Colonic mucosa (tissue), 4 donors: ENCODE data around the gene MRPL28. TPM values are rescaled to one million over a fixed set of nuclear protein-coding genes. Genes with fewer than 3 reads are reported as not detected.
"Not testable (repeated sequence)": the region's sequence is repeated elsewhere in the genome, so short reads cannot be mapped to it uniquely, and the experiment has no call there.

Experiments
- DNase-seq: peaks from one replicate; pipeline ENCODE4 v3.0.0-alpha.2; 2020
- H3K27ac ChIP-seq: fragments of 200-600 bp; one replicate; pipeline ENCODE4 v1.8.0; 2021
- H3K27me3 ChIP-seq: fragments of 200-600 bp; one replicate; pipeline ENCODE4 v1.8.0; 2021
- H3K36me3 ChIP-seq: fragments of 200-600 bp; one replicate; pipeline ENCODE4 v1.8.0; 2021
- H3K4me1 ChIP-seq: fragments of 200-600 bp; one replicate; pipeline ENCODE4 v1.8.0; 2021; ENCODE audit warnings: mild to moderate bottlenecking
- H3K4me3 ChIP-seq: fragments of 200-600 bp; one replicate; pipeline ENCODE4 v1.8.0; 2021
- H3K9ac ChIP-seq, 2 donors: one replicate each; pipeline ENCODE4 v1.7.0; 2013; ENCODE audit warnings: control low read depth in 2 of 2, low read depth in 2 of 2, low read length in 2 of 2
- H3K9me3 ChIP-seq: fragments of 200-600 bp; one replicate; pipeline ENCODE4 v1.8.0; 2021
- intact Hi-C: fragments of 100-400 bp; cut with DNase I; formaldehyde crosslinking; loops from one replicate; pipeline ENCODE4 v1.14.1; 2022
- total RNA-seq, 2 donors: library from RNA; stranded (reverse); fragmentation: NEBNext Ultra II Directional in 1 of 2; extraction: Animal tissue kit (Norgen Biotek cat#: 25700) in 1 of 2; gene quantifications; one replicate each; pipeline ENCODE4 v1.2.1, GENCODE V29; 2021
- TF ChIP-seq, protein P1 (sequence below): fragments of 200-600 bp; IDR thresholded peaks from one replicate; pipeline ENCODE4 v1.8.0; 2022; ENCODE audit warnings: antibody characterized with exemption, mild to moderate bottlenecking
- donor health status: healthy.
- donor health status: DM: no; HTN: no; CAD: no.
- donor health status: DM: no; HTN: no; CAD: no.

The MRPL28 gene
- total RNA-seq, 2 donors from 2014 or later = 59.4 to 75.4 TPM

DNA sequence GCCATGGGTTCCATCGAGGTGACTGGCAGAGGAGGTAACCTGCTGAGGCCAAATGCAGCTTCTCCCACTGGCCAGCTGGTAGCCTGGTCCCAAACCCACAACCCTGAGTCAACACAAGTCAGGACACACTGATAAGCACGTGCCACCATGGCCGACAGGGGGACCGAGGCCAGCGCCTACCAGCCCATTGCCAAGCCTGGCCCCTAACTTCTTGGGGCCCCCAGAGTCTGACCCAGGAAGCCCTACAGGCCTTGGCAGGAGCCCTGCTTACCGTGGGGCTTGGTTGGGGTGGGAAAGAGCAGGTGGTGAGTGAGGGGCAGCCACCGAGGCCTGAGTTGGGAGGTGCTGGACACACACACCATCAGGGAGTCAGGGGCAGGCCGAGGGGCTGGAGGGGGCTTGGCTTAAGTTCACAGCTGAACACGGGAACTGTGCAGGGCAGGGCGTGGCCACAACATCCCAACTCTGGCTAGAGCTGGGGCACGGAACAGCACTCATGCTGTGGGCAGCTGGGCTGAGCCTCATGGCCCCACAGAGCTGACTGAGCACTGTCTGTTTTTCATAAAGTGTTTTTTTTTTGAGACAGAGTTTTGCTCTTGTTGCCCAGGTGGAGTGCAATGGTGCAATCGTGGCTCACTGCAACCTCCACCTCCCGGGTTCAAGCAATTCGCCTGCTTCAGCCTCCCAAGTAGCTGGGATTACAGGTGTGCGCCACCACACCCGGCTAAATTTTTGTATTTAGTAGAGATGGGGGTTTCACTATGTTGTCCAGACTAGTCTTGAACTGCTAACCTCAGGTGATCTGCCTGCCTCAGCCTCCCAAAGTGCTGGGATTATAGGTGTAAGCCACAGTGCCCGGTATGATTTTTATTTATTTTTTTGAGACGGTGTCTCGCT is 5.5 kb downstream of the MRPL28 start:
- no peak overlapping the region for H3K27ac ChIP-seq

DNA sequence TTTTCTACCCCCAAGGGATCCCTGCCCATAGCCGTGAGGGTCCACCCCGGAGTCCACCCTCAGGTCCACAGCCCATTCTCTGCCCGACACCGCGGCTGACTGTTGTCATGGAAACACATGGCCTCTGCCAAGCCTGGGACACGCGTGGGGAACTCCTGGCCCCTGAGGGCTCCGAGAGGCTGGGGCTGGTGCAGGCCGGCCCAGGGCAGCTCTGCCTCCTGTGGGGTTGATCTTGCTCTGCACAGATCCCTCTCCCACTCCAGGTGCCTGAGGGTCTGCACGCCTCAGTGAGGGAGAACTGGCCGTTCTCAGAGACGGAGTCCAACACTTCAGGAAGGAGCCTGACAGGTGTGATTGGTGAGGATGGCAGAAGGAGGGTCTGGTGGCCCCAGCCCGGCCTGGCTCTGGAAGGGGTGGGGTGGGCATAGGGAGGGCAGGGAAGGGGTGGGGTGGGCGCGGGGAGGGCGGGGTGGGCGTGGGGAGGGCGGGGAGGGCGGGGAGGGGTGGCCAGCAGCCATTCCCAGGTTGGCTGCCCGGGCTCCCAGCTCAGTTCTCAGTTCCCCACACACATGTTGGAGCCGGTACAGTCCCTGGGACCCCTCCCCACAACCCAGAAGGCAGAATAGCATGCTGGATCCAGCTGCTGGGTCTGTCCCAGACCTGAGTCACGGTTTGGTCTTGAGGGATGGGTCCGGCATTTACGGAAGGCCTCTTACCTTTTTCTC is 6.4 kb downstream of the MRPL28 start:
- H3K4me3 ChIP-seq = no peak overlapping the region
- intact Hi-C loops = loop anchor here (5.0 to 10.0 kb wide), 2 partner anchors 139 to 257 kb away; partner anchors contain the start of gene LUC7L
- no peaks in the 10 kb centered on the region for H3K9me3 ChIP-seq
- H3K4me1 ChIP-seq = no peaks in the 10 kb centered on the region
- H3K27me3 ChIP-seq = no peaks in the 10 kb centered on the region
- no peak overlapping the region for H3K27ac ChIP-seq
- H3K36me3 ChIP-seq = no peaks in the 10 kb centered on the region
- TF ChIP-seq, protein P1, sequence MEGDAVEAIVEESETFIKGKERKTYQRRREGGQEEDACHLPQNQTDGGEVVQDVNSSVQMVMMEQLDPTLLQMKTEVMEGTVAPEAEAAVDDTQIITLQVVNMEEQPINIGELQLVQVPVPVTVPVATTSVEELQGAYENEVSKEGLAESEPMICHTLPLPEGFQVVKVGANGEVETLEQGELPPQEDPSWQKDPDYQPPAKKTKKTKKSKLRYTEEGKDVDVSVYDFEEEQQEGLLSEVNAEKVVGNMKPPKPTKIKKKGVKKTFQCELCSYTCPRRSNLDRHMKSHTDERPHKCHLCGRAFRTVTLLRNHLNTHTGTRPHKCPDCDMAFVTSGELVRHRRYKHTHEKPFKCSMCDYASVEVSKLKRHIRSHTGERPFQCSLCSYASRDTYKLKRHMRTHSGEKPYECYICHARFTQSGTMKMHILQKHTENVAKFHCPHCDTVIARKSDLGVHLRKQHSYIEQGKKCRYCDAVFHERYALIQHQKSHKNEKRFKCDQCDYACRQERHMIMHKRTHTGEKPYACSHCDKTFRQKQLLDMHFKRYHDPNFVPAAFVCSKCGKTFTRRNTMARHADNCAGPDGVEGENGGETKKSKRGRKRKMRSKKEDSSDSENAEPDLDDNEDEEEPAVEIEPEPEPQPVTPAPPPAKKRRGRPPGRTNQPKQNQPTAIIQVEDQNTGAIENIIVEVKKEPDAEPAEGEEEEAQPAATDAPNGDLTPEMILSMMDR = no peak
- DNase-seq = no peak
- no peak overlapping the region for H3K9ac ChIP-seq

More for the DNA sequence above, 5.5 kb downstream of the MRPL28 start:
- H3K4me3 ChIP-seq = no peak overlapping the region
- H3K4me1 ChIP-seq = no peaks in the 10 kb centered on the region
- no peak overlapping the region for H3K9ac ChIP-seq
- DNase-seq = no peak
- no peaks in the 10 kb centered on the region for H3K36me3 ChIP-seq
- TF ChIP-seq, protein P1 = no peak
- no peaks in the 10 kb centered on the region for H3K9me3 ChIP-seq
- no peaks in the 10 kb centered on the region for H3K27me3 ChIP-seq
- intact Hi-C loops = loop anchor here (5.0 to 10.0 kb wide), 2 partner anchors 140 to 258 kb away; partner anchors contain the start of gene LUC7L

DNA sequence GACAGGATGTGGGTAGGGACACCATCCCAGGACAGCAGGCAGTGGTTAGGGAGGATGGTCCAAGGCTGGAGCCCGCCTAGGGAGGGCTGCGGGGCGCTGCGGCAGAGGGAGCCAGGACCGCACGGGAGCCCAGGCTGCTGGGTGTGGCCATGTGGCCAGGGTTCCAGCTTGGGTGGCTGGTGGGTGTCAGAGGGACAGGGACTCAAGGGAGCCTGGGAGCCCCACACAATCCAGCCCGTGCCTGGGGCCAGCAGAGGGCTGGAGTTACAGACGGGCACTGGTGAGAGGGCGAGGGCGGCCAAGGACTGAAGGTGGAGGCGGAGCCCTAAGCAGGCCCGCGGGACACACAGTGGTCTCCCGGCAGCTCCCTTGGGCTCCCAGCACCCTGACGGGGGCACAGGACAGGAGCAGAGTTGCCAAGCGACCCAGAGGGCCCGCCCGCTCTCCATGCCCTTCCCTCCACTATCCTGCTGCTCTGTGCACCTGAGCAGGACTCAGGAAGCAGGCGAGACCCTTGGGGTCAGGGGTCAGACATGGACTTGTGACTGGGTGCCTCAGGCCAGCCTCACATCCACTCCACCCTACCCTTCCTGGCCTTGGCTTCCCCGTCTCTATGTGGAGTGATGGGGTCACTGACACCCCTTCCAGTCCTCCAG is 7.1 kb downstream of the MRPL28 start:
- Histone ChIP-seq H3K27ac (no peak overlapping the region), H3K36me3 (no peaks in the 10 kb centered on the region), H3K9me3 (no peaks in the 10 kb centered on the region), H3K4me3 (no peak overlapping the region), H3K9ac (no peak overlapping the region), H3K4me1 (no peaks in the 10 kb centered on the region), H3K27me3 (no peaks in the 10 kb centered on the region)
- no peak for DNase-seq
- intact Hi-C loops = loop anchor here (5.0 to 10.0 kb wide), 2 partner anchors 138 to 256 kb away; partner anchors contain the start of gene LUC7L
- TF ChIP-seq, protein P1 = no peak

DNA sequence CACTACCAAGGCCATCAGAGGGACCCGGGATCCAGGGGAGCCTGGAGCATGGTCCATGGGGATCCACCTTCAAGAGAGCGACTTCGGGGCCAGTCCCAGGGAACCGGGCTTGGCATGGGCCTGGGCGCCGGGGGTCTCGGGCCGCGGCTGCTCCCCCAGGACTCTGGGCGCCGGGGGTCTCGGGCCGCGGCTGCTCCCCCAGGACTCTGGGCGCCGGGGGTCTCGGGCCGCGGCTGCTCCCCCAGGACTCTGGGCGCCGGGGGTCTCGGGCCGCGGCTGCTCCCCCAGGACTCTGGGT is 7.7 kb downstream of the MRPL28 start:
- intact Hi-C loops = loop anchor here (5.0 to 10.0 kb wide), 2 partner anchors 138 to 255 kb away; partner anchors contain the start of gene LUC7L
- not testable (repeated sequence) for H3K4me1 ChIP-seq, H3K9ac ChIP-seq, DNase-seq, H3K36me3 ChIP-seq, H3K4me3 ChIP-seq, H3K27ac ChIP-seq, H3K9me3 ChIP-seq, H3K27me3 ChIP-seq

DNA sequence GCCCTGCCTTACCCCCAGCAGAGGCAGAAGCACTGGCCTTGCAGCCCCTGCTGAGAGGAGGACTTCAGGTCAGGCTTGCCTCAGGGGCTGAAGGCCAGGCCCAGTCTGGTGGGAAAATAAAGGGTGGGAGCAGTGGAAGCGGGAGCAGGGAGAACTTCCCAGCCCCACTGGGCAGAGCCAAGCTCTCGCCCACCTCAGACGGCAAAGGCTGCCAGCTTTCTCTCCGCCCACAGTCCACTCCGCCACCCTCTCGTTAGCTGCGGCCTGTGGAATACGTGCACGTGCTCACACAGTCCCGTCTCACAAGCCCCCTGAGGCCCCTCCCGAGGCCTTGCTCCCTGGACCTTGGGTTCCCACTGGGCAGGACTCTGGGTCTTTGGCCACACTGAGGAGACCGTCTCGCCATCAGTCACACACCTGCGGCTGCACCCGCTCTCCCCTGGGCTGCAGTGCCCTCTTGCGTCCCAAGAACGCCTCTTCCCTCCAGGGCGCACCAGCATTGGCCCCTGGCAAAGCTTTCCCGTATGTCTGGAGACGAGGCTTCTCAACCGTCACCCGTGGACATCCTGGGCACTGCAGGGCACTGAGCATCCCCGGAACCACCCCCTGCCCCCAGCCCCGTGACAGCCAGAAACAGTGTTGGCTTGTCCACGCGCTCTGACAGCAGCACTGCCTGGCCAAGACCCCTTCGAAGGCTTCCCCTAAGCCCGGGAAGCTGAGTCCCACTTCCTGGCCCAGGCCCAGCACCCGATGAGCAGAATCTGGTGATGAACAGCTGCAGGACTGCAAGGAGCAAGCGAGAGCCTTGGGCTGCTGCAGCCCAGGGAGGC is 8.3 kb downstream of the MRPL28 start:
- Histone ChIP-seq H3K4me1 (no peaks in the 10 kb centered on the region), H3K9ac (no peak overlapping the region), H3K27me3 (no peaks in the 10 kb centered on the region), H3K4me3 (no peak overlapping the region), H3K27ac (no peak overlapping the region), H3K36me3 (no peaks in the 10 kb centered on the region), H3K9me3 (no peaks in the 10 kb centered on the region)
- intact Hi-C loops = loop anchor here (5.0 to 10.0 kb wide), 2 partner anchors 137 to 255 kb away; partner anchors contain the start of gene LUC7L
- DNase-seq = peak; percentile 84
- TF ChIP-seq, protein P1 = peak; percentile 69
